Left cardiac atrium (tissue), 4 donors: ENCODE results near the gene R3HCC1L. TPM values are rescaled to one million over a fixed set of nuclear protein-coding genes. Genes with fewer than 3 reads are reported as not detected.
"Not testable (repeated sequence)": the region's sequence is repeated elsewhere in the genome, so short reads cannot be mapped to it uniquely, and the experiment has no call there.

Experiments
- ATAC-seq, 2 donors: fragments of 200-7000 bp; cut with Tn5 transposase; one replicate each; pipeline ENCODE4 v1.9.1; 2020; ENCODE audit warnings: mild to moderate bottlenecking in 2 of 2, moderate library complexity in 2 of 2
- DNase-seq: peaks from one replicate; pipeline ENCODE4 v3.0.0-alpha.2; 2020
- intact Hi-C, 2 donors: fragments of 100-400 bp; cut with DNase I; formaldehyde crosslinking; loops; one replicate each; pipeline versions ENCODE4 v1.14.1 to v1.15.1; 2022 to 2023
- total RNA-seq, 2 donors: library from RNA; stranded (reverse); fragmentation: NEBNext Ultra II Directional; extraction: Animal tissue kit (Norgen Biotek cat#: 25700); gene quantifications; one replicate each; pipeline ENCODE4 v1.2.1, GENCODE V29; 2021
- donor health status: DM: no; HTN: yes; CAD: no.
- donor health status: DM: no; HTN: yes; CAD: no; lungs with severe emphysema.
- donor health status: DM: yes; HTN: yes; CAD: no.
- donor health status: Dilated cardiomyopathy.

Gene R3HCC1L
- total RNA-seq, 2 donors from 2014 or later, result 6.4 to 6.6 TPM

- intact Hi-C loops, result no loop called here
- ATAC-seq, result no peak
- no peak for DNase-seq
Observed at GRCh38 chr10:98125940-98126631, 8.4 kb upstream of the R3HCC1L start.

GRCh38 chr10:98128802-98129201, 5.7 kb upstream of the R3HCC1L start:
- no peak for ATAC-seq
- intact Hi-C loops, result no loop called here

GRCh38 chr10:98131619-98132018, 2.8 kb upstream of the R3HCC1L start:
- DNase-seq (no peak), ATAC-seq (no peak)
- intact Hi-C loops, result loop anchor here in 1 of 2 donors (5.0 to 10.0 kb wide), 2 partner anchors 87 to 444 kb away; partner anchors contain the start of gene AVPI1

More at GRCh38 chr10:98128802-98129201, 5.7 kb upstream of the R3HCC1L start:
- DNase-seq, result no peak

- not testable (repeated sequence) for ATAC-seq, DNase-seq
- intact Hi-C loops, result loop anchor here in 1 of 2 donors (5.0 to 10.0 kb wide), 2 partner anchors 88 to 446 kb away; partner anchors contain the start of gene AVPI1
Observed at GRCh38 chr10:98133075-98133752, 1.2 kb upstream of the R3HCC1L start.

GRCh38 chr10:98134117-98134430, 383 bp upstream of the R3HCC1L start:
- intact Hi-C loops, result loop anchor here in 1 of 2 donors (5.0 to 10.0 kb wide), 2 partner anchors 89 to 447 kb away; partner anchors contain the start of gene AVPI1
- ATAC-seq, result no peak
- peak; percentile 23 for DNase-seq

GRCh38 chr10:98135222-98135899, 904 bp downstream of the R3HCC1L start:
- ATAC-seq, result peak in 1 of 2 donors; percentile 21

GRCh38 chr10:98136775-98137174, 2.3 kb downstream of the R3HCC1L start:
- intact Hi-C loops, result loop anchor here in 1 of 2 donors (10.0 kb wide), 1 partner anchor 92 kb away; no protein-coding TSS in a partner anchor
- not testable (repeated sequence) for ATAC-seq

More at GRCh38 chr10:98135222-98135899, 904 bp downstream of the R3HCC1L start:
- peak; percentile 24 for DNase-seq
- intact Hi-C loops, result loop anchor here in 1 of 2 donors (10.0 kb wide), 1 partner anchor 91 kb away; no protein-coding TSS in a partner anchor

GRCh38 chr10:98138031-98138430, 3.6 kb downstream of the R3HCC1L start:
- ATAC-seq (no peak), DNase-seq (no peak)
- intact Hi-C loops, result loop anchor here in 1 of 2 donors (10.0 kb wide), 1 partner anchor 93 kb away; no protein-coding TSS in a partner anchor

More at GRCh38 chr10:98136775-98137174, 2.3 kb downstream of the R3HCC1L start:
- DNase-seq, result not testable (repeated sequence)

- intact Hi-C loops, result loop anchor here in 1 of 2 donors (10.0 kb wide), 1 partner anchor 95 kb away; no protein-coding TSS in a partner anchor
- no peak for DNase-seq
- ATAC-seq, result no peak
Observed at GRCh38 chr10:98139431-98139830, 5.0 kb downstream of the R3HCC1L start.

GRCh38 chr10:98141484-98142073, 7.1 kb downstream of the R3HCC1L start:
- ATAC-seq, result no peak
- intact Hi-C loops, result no loop called here
- no peak for DNase-seq

- intact Hi-C loops, result no loop called here
- ATAC-seq (no peak), DNase-seq (no peak)
Observed at GRCh38 chr10:98144985-98145384, 10.5 kb downstream of the R3HCC1L start.

GRCh38 chr10:98149858-98150257, 15.4 kb downstream of the R3HCC1L start:
- intact Hi-C loops, result no loop called here
- ATAC-seq (no peak), DNase-seq (no peak)

GRCh38 chr10:98150544-98150943, 16.1 kb downstream of the R3HCC1L start:
- ATAC-seq, result no peak
- DNase-seq, result no peak
- intact Hi-C loops, result no loop called here

GRCh38 chr10:98152778-98153177, 18.3 kb downstream of the R3HCC1L start:
- intact Hi-C loops, DNase-seq, ATAC-seq: not testable (repeated sequence)

- ATAC-seq, DNase-seq, intact Hi-C loops: not testable (repeated sequence)
Observed at GRCh38 chr10:98153213-98153958, 18.9 kb downstream of the R3HCC1L start.

GRCh38 chr10:98154076-98154475, 19.6 kb downstream of the R3HCC1L start:
- DNase-seq (no peak), ATAC-seq (no peak)
- intact Hi-C loops, result no loop called here

- intact Hi-C loops, result no loop called here
Observed at GRCh38 chr10:98158576-98158975, 24.1 kb downstream of the R3HCC1L start.

GRCh38 chr10:98163941-98164340, 29.5 kb downstream of the R3HCC1L start:
- ATAC-seq (no peak), DNase-seq (no peak)
- intact Hi-C loops, result no loop called here

More at GRCh38 chr10:98158576-98158975, 24.1 kb downstream of the R3HCC1L start:
- DNase-seq (no peak), ATAC-seq (no peak)
